H1 (cell line): ENCODE measurements around the gene UTP20. TPM values are rescaled to one million over a fixed set of nuclear protein-coding genes. Genes with fewer than 3 reads are reported as not detected.

ENCODE experiments used
- CTCF ChIA-PET: fragments of 300-600 bp; sonication (Branson Sonifier 250); formaldehyde crosslinking; loops from one replicate; lab custom pipeline; 2021; ENCODE audit not compliant: partially characterized antibody; lab: Charles Lee
- POLR2A ChIA-PET: fragments of 300-600 bp; sonication (Branson Sonifier 250); formaldehyde crosslinking; loops from one replicate; lab custom pipeline; 2021; ENCODE audit warnings: inconsistent platforms; ENCODE audit not compliant: partially characterized antibody; lab: Charles Lee
- DNase-seq, 2 experiments: peaks; one replicate each; pipeline versions ENCODE4 v3.0.0 to v3.0.0-alpha.2; 2010 to 2022; ENCODE audit warnings: low spot score in 2 of 2, low read depth in 1 of 2, mixed read lengths in 1 of 2
- FAIRE-seq: peaks from 2 replicates; lab custom pipeline; 2011; peaks lifted over from hg19 to GRCh38; lab: Jason Lieb, UNC
- H2AFZ ChIP-seq: 2 replicates; pipeline ENCODE4 v1.8.1; 2012; ENCODE audit warnings: low read length, inconsistent platforms
- H2AK5ac ChIP-seq: 2 replicates; pipeline ENCODE4 v1.6.1; 2013; ENCODE audit warnings: low read depth, low read length
- H2BK120ac ChIP-seq: replicated peaks from 2 replicates; pipeline ENCODE3; 2013; ENCODE audit warnings: low read depth, low read length, inconsistent platforms
- H2BK12ac ChIP-seq: 2 replicates; pipeline ENCODE4 v1.6.1; 2013; ENCODE audit warnings: low read depth, low read length
- H2BK15ac ChIP-seq: 2 replicates; pipeline ENCODE4 v1.6.1; 2013; ENCODE audit warnings: low read length
- H2BK20ac ChIP-seq: 2 replicates; pipeline ENCODE4 v1.6.1; 2013; ENCODE audit warnings: low read length
- H2BK5ac ChIP-seq: 2 replicates; pipeline ENCODE4 v1.6.1; 2013; ENCODE audit warnings: low read depth, low read length
- H3K14ac ChIP-seq: 2 replicates; pipeline ENCODE4 v1.6.1; 2013; ENCODE audit warnings: inconsistent platforms; ENCODE audit not compliant: insufficient read length
- H3K18ac ChIP-seq: 2 replicates; pipeline ENCODE4 v1.6.1; 2013; ENCODE audit warnings: low read length; ENCODE audit errors: extremely low read depth
- H3K23ac ChIP-seq: 2 replicates; pipeline ENCODE4 v1.6.1; 2013; ENCODE audit warnings: inconsistent platforms; ENCODE audit not compliant: insufficient read length
- H3K23me2 ChIP-seq: 2 replicates; pipeline ENCODE4 v1.6.1; 2013; ENCODE audit warnings: low read depth, low read length
- H3K27ac ChIP-seq: 2 replicates; pipeline ENCODE4 v1.6.1; 2011; ENCODE audit warnings: low read depth, low read length, inconsistent platforms
- H3K27me3 ChIP-seq, 4 experiments: replicated peaks in 1 of 4; 1 replicate in 1 of 4; 2 replicates in 3 of 4; pipeline versions ENCODE4 v1.6.1 to v1.8.1; 2011 to 2013; ENCODE audit warnings: low read length in 3 of 4, mild to moderate bottlenecking in 3 of 4, inconsistent platforms in 2 of 4, mixed read lengths in 2 of 4, moderate library complexity in 1 of 4; ENCODE audit not compliant: control insufficient read depth in 3 of 4, insufficient read depth in 3 of 4; ENCODE audit errors: extremely low read depth in 1 of 4
- H3K36me3 ChIP-seq, 4 experiments: 2 replicates each; pipeline versions ENCODE4 v1.6.1 to v1.8.1; 2011 to 2013; ENCODE audit warnings: mild to moderate bottlenecking in 4 of 4, low read length in 3 of 4, moderate library complexity in 2 of 4, control low read depth in 1 of 4, inconsistent platforms in 1 of 4; ENCODE audit not compliant: insufficient read depth in 4 of 4, control insufficient read depth in 2 of 4
- H3K4ac ChIP-seq: replicated peaks from 2 replicates; pipeline ENCODE3; 2013; ENCODE audit warnings: low read length, low read depth, mixed read lengths, inconsistent platforms; ENCODE audit not compliant: insufficient read length
- H3K4me1 ChIP-seq, 4 experiments: replicated peaks in 1 of 4; 1 replicate in 1 of 4; 2 replicates in 3 of 4; pipeline versions ENCODE4 v1.6.1 to v1.8.1; 2011 to 2013; ENCODE audit warnings: low read length in 3 of 4, inconsistent platforms in 2 of 4, mixed read lengths in 1 of 4; ENCODE audit not compliant: insufficient read depth in 4 of 4, control insufficient read depth in 3 of 4
- H3K4me2 ChIP-seq, 2 experiments: 2 replicates each; pipeline versions ENCODE4 v1.6.1 to v1.8.1; 2011 to 2013; ENCODE audit warnings: low read depth in 2 of 2, low read length in 2 of 2, control low read depth in 1 of 2, inconsistent platforms in 1 of 2, mild to moderate bottlenecking in 1 of 2; ENCODE audit not compliant: insufficient read depth in 1 of 2
- H3K4me3 ChIP-seq, 4 experiments: fragments of 200-600, 300-600 bp in 1 of 4; sonication (generic), shearing (Covaris generic), sonication (Bioruptor Twin) in 1 of 4; 2 replicates each; pipeline versions ENCODE4 v1.5.1 to v1.8.1; 2011 to 2016; ENCODE audit warnings: low read length in 4 of 4, low read depth in 3 of 4, control low read depth in 2 of 4, inconsistent platforms in 2 of 4, mild to moderate bottlenecking in 2 of 4, mixed read lengths in 1 of 4, moderate library complexity in 1 of 4; ENCODE audit not compliant: insufficient read depth in 2 of 4; ENCODE audit errors: extremely low read depth in 1 of 4
- H3K56ac ChIP-seq: replicated peaks from 2 replicates; pipeline ENCODE3; 2013; ENCODE audit warnings: low read depth, mild to moderate bottlenecking, mixed read lengths, low read length, inconsistent platforms; ENCODE audit not compliant: insufficient read length
- H3K79me1 ChIP-seq: 2 replicates; pipeline ENCODE4 v1.6.1; 2013; ENCODE audit warnings: low read depth, low read length, control low read depth
- H3K79me2 ChIP-seq, 2 experiments: 2 replicates each; pipeline versions ENCODE4 v1.6.1 to v1.8.1; 2012 to 2013; ENCODE audit warnings: low read length in 2 of 2, mild to moderate bottlenecking in 2 of 2, inconsistent platforms in 1 of 2; ENCODE audit not compliant: insufficient read depth in 2 of 2, control insufficient read depth in 1 of 2
- H3K9ac ChIP-seq, 4 experiments: replicated peaks in 1 of 4; 1 replicate in 1 of 4; 2 replicates in 3 of 4; pipeline versions ENCODE4 v1.6.1 to v1.8.1; 2011 to 2013; ENCODE audit warnings: low read depth in 3 of 4, low read length in 3 of 4, control low read depth in 2 of 4, mild to moderate bottlenecking in 2 of 4, moderate library complexity in 2 of 4, inconsistent platforms in 1 of 4; ENCODE audit errors: extremely low read depth in 1 of 4
- H3K9me3 ChIP-seq, 2 experiments: 2 replicates each; pipeline versions ENCODE4 v1.6.1 to v1.8.1; 2012 to 2013; ENCODE audit warnings: mild to moderate bottlenecking in 2 of 2, moderate library complexity in 2 of 2, control low read depth in 1 of 2, inconsistent platforms in 1 of 2, low read depth in 1 of 2, low read length in 1 of 2, mixed read lengths in 1 of 2; ENCODE audit not compliant: insufficient read depth in 2 of 2
- H4K20me1 ChIP-seq, 2 experiments: replicated peaks in 1 of 2; 2 replicates each; pipeline versions ENCODE3 to v1.8.1; 2011 to 2013; ENCODE audit warnings: inconsistent platforms in 2 of 2, low read length in 2 of 2, mild to moderate bottlenecking in 1 of 2; ENCODE audit not compliant: insufficient read depth in 2 of 2, control insufficient read depth in 1 of 2
- H4K5ac ChIP-seq: 2 replicates; pipeline ENCODE4 v1.6.1; 2013; ENCODE audit warnings: low read length, low read depth, mixed read lengths, inconsistent platforms; ENCODE audit not compliant: insufficient read length
- H4K8ac ChIP-seq: 2 replicates; pipeline ENCODE4 v1.8.0; 2013; ENCODE audit warnings: mild to moderate bottlenecking, moderate library complexity, low read length, inconsistent platforms; ENCODE audit not compliant: insufficient read depth; ENCODE audit errors: extremely low read depth
- H4K91ac ChIP-seq: replicated peaks from 2 replicates; pipeline ENCODE3; 2013; ENCODE audit warnings: low read length, mixed read lengths, inconsistent platforms; ENCODE audit not compliant: insufficient read length
- BACH1 ChIP-seq: IDR thresholded peaks from 2 replicates; pipeline ENCODE4 v1.6.1; 2012; ENCODE audit warnings: low read length, improper control_type of control experiment
- CEBPB ChIP-seq: IDR thresholded peaks from 2 replicates; pipeline ENCODE4 v1.6.1; 2012; ENCODE audit warnings: low read depth, low read length
- CHD2 ChIP-seq: IDR thresholded peaks from 2 replicates; pipeline ENCODE4 v1.6.1; 2012; ENCODE audit warnings: low read length, improper control_type of control experiment
- CTBP2 ChIP-seq: IDR thresholded peaks from 2 replicates; pipeline ENCODE4 v1.7.0; 2011; ENCODE audit warnings: borderline replicate concordance, mild to moderate bottlenecking, moderate library complexity, mixed read lengths, low read length; ENCODE audit not compliant: insufficient read depth, insufficient read length
- EP300 ChIP-seq, 2 experiments: IDR thresholded peaks; 1 replicate in 1 of 2; 2 replicates in 1 of 2; pipeline ENCODE4 v1.6.1; 2011 to 2012; ENCODE audit warnings: low read depth in 2 of 2, low read length in 2 of 2, mild to moderate bottlenecking in 2 of 2, borderline replicate concordance in 1 of 2, inconsistent platforms in 1 of 2, moderate library complexity in 1 of 2
- HDAC2 ChIP-seq, 2 experiments: fragments of 300-600 bp in 1 of 2; sonication (generic) in 1 of 2; IDR thresholded peaks; 2 replicates each; pipeline ENCODE4 v1.6.1; 2011 to 2012; ENCODE audit warnings: low read depth in 2 of 2, low read length in 2 of 2, mild to moderate bottlenecking in 2 of 2, moderate library complexity in 2 of 2, borderline replicate concordance in 1 of 2, inconsistent platforms in 1 of 2
- JUN ChIP-seq: IDR thresholded peaks from 2 replicates; pipeline ENCODE4 v1.6.1; 2011; ENCODE audit warnings: low read depth, mild to moderate bottlenecking, improper control_type of control experiment, low read length
- RNF2 ChIP-seq: fragments of 200-900, 300-1000 bp; sonication (generic); IDR thresholded peaks from 2 replicates; pipeline ENCODE4 v1.7.1; 2016; ENCODE audit warnings: borderline replicate concordance, low read depth, mild to moderate bottlenecking, antibody characterized with exemption, low read length; ENCODE audit not compliant: poor library complexity, severe bottlenecking; ENCODE audit errors: missing control alignments
- SRF ChIP-seq: IDR thresholded peaks from 2 replicates; pipeline ENCODE4 v1.6.1; 2011; ENCODE audit warnings: mild to moderate bottlenecking, low read depth, low read length, moderate library complexity
- WGBS, 2 experiments: shearing (Covaris generic) in 1 of 2; methylation state at CpG; one replicate each; pipeline versions ENCODE4 v1.1.6 to v1.1.7; 2013 to 2015; ENCODE audit warnings: low lambda C conversion rate in 2 of 2, mixed read lengths in 2 of 2, inconsistent platforms in 1 of 2, low coverage in 1 of 2, missing lambda C conversion rate in 1 of 2; ENCODE audit not compliant: insufficient replicate concordance in 2 of 2, insufficient coverage in 1 of 2, insufficient read length in 1 of 2; ENCODE audit errors: extremely low coverage in 1 of 2, missing lambda C conversion rate in 1 of 2; 5-methylcytosine and 5-hydroxymethylcytosine counted together
- polyA plus RNA-seq, 7 experiments: library from polyadenylated mRNA; depleted of rRNA in 3 of 7; stranded (reverse) in 5 of 7; unstranded in 2 of 7; fragments of >200 nt in 5 of 7; fragments of 200-250 nt in 2 of 7; gene quantifications; 1 replicate in 5 of 7; 2 replicates in 1 of 7; 4 replicates in 1 of 7; pipeline versions ENCODE4 v1.2.1 to v1.2.3, GENCODE V29; 2011 to 2013; ENCODE audit warnings: missing spikeins in 2 of 7, mixed read lengths in 2 of 7
- total RNA-seq: library from RNA; stranded (reverse); fragmentation: NEBNext Ultra II Directional; extraction: Animal tissue kit (Norgen Biotek cat#: 25700); gene quantifications from 2 replicates; pipeline ENCODE4 v1.2.1, GENCODE V29; 2021

Gene UTP20
- total and polyA plus RNA-seq, 2 of the 8 experiments (the other 6 are each of a cell fraction or from before 2014, with no cell fraction given) = 8.5 to 48.4 TPM

- Histone ChIP-seq H3K4ac (no peak overlapping the region), H3K79me2 (no peaks in the 10 kb centered on the region), H3K23me2 (no peaks in the 10 kb centered on the region), H3K4me3 (no peak overlapping the region), H3K27ac (no peak overlapping the region), H3K9ac (no peak overlapping the region)
- POLR2A ChIA-PET = no interaction called here
- TF ChIP-seq EP300 (IDR thresholded peaks at IDR 0.05; ENCODE audit: borderline replicate concordance in 1 of 2, low read depth in 2 of 2, low read length in 2 of 2) (no peak), CEBPB (no peak), HDAC2 (IDR thresholded peaks at IDR 0.05; ENCODE audit: borderline replicate concordance in 1 of 2, low read depth in 2 of 2, low read length in 2 of 2) (no peak), SRF (no peak), RNF2 (no peak), JUN (no peak), CTBP2 (no peak), BACH1 (no peak), CHD2 (no peak)
- TF ChIP-seq, all 59 proteins: peak for 0
- H3K4me1 ChIP-seq = no peaks in the 10 kb centered on the region
- H4K5ac ChIP-seq = no peak overlapping the region
- H3K27me3 ChIP-seq = no peaks in the 10 kb centered on the region
- FAIRE-seq (no peak), DNase-seq (no peak)
- H2BK20ac ChIP-seq = no peak overlapping the region
- H3K56ac ChIP-seq = no peak overlapping the region
- WGBS, 2 experiments = 82% methylated on average over 3 of the region's 3 CpGs; no CpG with 5 or more reads in 1 of the 2 experiments
- H3K9me3 ChIP-seq = no peaks in the 10 kb centered on the region
- H2BK5ac ChIP-seq = no peak overlapping the region
- H2BK15ac ChIP-seq = no peak overlapping the region
- H3K79me1 ChIP-seq = no peaks in the 10 kb centered on the region
- no peak overlapping the region for H3K23ac ChIP-seq
- peaks cover 21 to 62% (median 42%) of the 10 kb centered on the region in 4 experiments for H3K36me3 ChIP-seq
- H4K8ac ChIP-seq = no peak overlapping the region
- H2AK5ac ChIP-seq = no peak overlapping the region
- no peak overlapping the region for H2AFZ ChIP-seq
- H2BK120ac ChIP-seq = no peak overlapping the region
- H3K4me2 ChIP-seq = no peak overlapping the region
- H4K20me1 ChIP-seq = peaks cover 3% of the 10 kb centered on the region in 2 experiments
- H4K91ac ChIP-seq = no peak overlapping the region
- CTCF ChIA-PET = interaction anchor here (0.5 to 1.3 kb wide), 2 partner anchors 21 to 79 kb away, joined by 4 to 5 read pairs; no protein-coding TSS in a partner anchor
- H2BK12ac ChIP-seq = no peak overlapping the region
- H3K14ac ChIP-seq = no peak overlapping the region
- no peak overlapping the region for H3K18ac ChIP-seq
Measured at GRCh38 chr12:101299931-101300330, 20.0 kb downstream of the UTP20 start.
